ENCODE measurements around the gene LIMK1. TPM values are rescaled to one million over a fixed set of nuclear protein-coding genes. Genes with fewer than 3 reads are reported as not detected.

LIMK1 gene
- total and polyA plus RNA-seq, 2 of the 4 experiments (the other 2 are of a cell fraction), result 25.8 to 48.0 TPM

GRCh38 chr7:74057987-74058386 is 25.6 kb upstream of the LIMK1 start:
- in situ Hi-C loops (cut with MboI; ENCODE audit: low sequenced_read_pairs), result no loop called here
- H3K18ac ChIP-seq (ENCODE audit: low read depth, low read length), result no peak overlapping the region
- BruUV-seq (replicated peaks), result no TSS peak

More at GRCh38 chr7:74057987-74058386, 25.6 kb upstream of the LIMK1 start:
- no peak overlapping the region for H2BK5ac ChIP-seq (ENCODE audit: low read depth, low read length, poor library complexity, severe bottlenecking)
- WGBS, 2 experiments (ENCODE audit: extremely low coverage in 2 of 2, insufficient read length in 1 of 2), result 100% methylated on average over 1 of the region's 1 CpG; no CpG with 5 or more reads in 1 of the 2 experiments
- no peak overlapping the region for H3K4me3 ChIP-seq (ENCODE audit: insufficient read depth, low read depth, low read length)
- DNase-seq, result no peak
- POLR2A ChIA-PET (ENCODE audit: unreplicated experiment), result no interaction called here
- H4K91ac ChIP-seq (ENCODE audit: insufficient read depth, low read depth, low read length), result no peak overlapping the region
- H3K4me1 ChIP-seq (ENCODE audit: control insufficient read depth, insufficient read depth, low read length), result peaks cover 4% of the 10 kb centered on the region
- intact Hi-C loops (cut with micrococcal nuclease) (no loop called here), dilution Hi-C loops (cut with HindIII; ENCODE audit: low sequenced_read_pairs, unreplicated experiment) (no loop called here)
- no peak overlapping the region for H2AK9ac ChIP-seq (replicated peaks; ENCODE audit: low read depth, low read length, poor library complexity)
- H3K27ac ChIP-seq (ENCODE audit: insufficient read depth, low read length), result no peak overlapping the region
- no peak overlapping the region for H2BK15ac ChIP-seq (ENCODE audit: low read depth, low read length)
- no peak overlapping the region for H2AFZ ChIP-seq (replicated peaks; ENCODE audit: low read length, poor library complexity)
- H4K20me1 ChIP-seq (ENCODE audit: insufficient read depth, low read length), result no peaks in the 10 kb centered on the region
- ATAC-seq (ENCODE audit: low read depth), result no peak
- H2BK20ac ChIP-seq (ENCODE audit: low read depth, low read length), result no peak overlapping the region
- no peak overlapping the region for H4K8ac ChIP-seq (ENCODE audit: low read depth in 2 of 2, low read length in 2 of 2)
- TF ChIP-seq NFE2L2 (IDR thresholded peaks at IDR 0.05; ENCODE audit: low read depth, low read length) (no peak), POLR2A (IDR thresholded peaks at IDR 0.05; ENCODE audit: low read depth, low read length) (no peak), RAD21 (IDR thresholded peaks at IDR 0.05; ENCODE audit: low read length) (no peak), RFX5 (IDR thresholded peaks at IDR 0.05; ENCODE audit: low read depth, low read length) (no peak), RCOR1 (IDR thresholded peaks at IDR 0.05; ENCODE audit: insufficient replicate concordance, low read length) (no peak)
- H2AK5ac ChIP-seq (ENCODE audit: low read depth, low read length), result no peak overlapping the region
- H3K56ac ChIP-seq (ENCODE audit: extremely low read depth, insufficient read depth, low read length), result no peak overlapping the region
- CTCF ChIA-PET, result no interaction called here
- H3K36me3 ChIP-seq (ENCODE audit: control insufficient read depth, insufficient read depth, low read length), result no peaks in the 10 kb centered on the region
- H3K9me1 ChIP-seq (ENCODE audit: insufficient read depth, low read length), result no peaks in the 10 kb centered on the region; the same call in 1 of the 2 replicates
- no peak overlapping the region for H3K4ac ChIP-seq (ENCODE audit: low read depth, low read length)
- H3K4me2 ChIP-seq (ENCODE audit: low read depth, low read length), result no peak overlapping the region
- no peaks in the 10 kb centered on the region for H3K9me3 ChIP-seq (ENCODE audit: control insufficient read depth, insufficient read depth, low read length)
- no peak overlapping the region for H3K14ac ChIP-seq (replicated peaks; ENCODE audit: low read depth, low read length)
- no peaks in the 10 kb centered on the region; the same call in 1 of the 2 replicates for H3K27me3 ChIP-seq (ENCODE audit: control insufficient read depth, insufficient read depth, low read length)
- H3K23ac ChIP-seq (ENCODE audit: low read depth, low read length), result no peak overlapping the region
- H2BK120ac ChIP-seq (ENCODE audit: low read depth, low read length), result no peak overlapping the region
- H3K79me1 ChIP-seq (ENCODE audit: low read depth in 1 of 2, low read length in 2 of 2), result no peaks in the 10 kb centered on the region
- H3K9ac ChIP-seq (ENCODE audit: low read depth, low read length), result no peak overlapping the region
- no peak overlapping the region for H4K5ac ChIP-seq (ENCODE audit: low read depth, low read length)

Data from IMR-90 (cell line).